GM23338 (cell line): ENCODE results near the gene DEXI. TPM values are rescaled to one million over a fixed set of nuclear protein-coding genes. Genes with fewer than 3 reads are reported as not detected.

Experiments
- ATAC-seq: fragments of 200-7000 bp; cut with Tn5 transposase; 3 replicates; pipeline ENCODE4 v1.9.1; 2020
- DNase-seq: peaks from one replicate; pipeline ENCODE4 v3.0.0-alpha.2; 2015; ENCODE audit warnings: low spot score
- H2AFZ ChIP-seq: fragments of 200-600 bp; sonication (generic); 2 replicates; pipeline ENCODE4 v1.8.0; 2016; ENCODE audit warnings: antibody characterized with exemption, mild to moderate bottlenecking, moderate library complexity
- H3F3A ChIP-seq: fragments of 200-600 bp; sonication (generic); replicated peaks from 2 replicates; pipeline ENCODE4 v1.8.0; 2017; ENCODE audit warnings: antibody characterized with exemption, mixed run types, low read depth
- H3K27ac ChIP-seq: fragments of 200-600 bp; sonication (generic); 2 replicates; pipeline ENCODE4 v1.6.1; 2016; ENCODE audit warnings: low read depth
- H3K27me3 ChIP-seq: fragments of 200-600 bp; sonication (generic); 2 replicates; pipeline ENCODE4 v1.8.0; 2016; ENCODE audit warnings: mild to moderate bottlenecking, mixed run types, moderate library complexity; ENCODE audit not compliant: insufficient read depth
- H3K36me3 ChIP-seq: fragments of 200-600 bp; sonication (generic); 2 replicates; pipeline ENCODE4 v1.8.0; 2016; ENCODE audit warnings: mild to moderate bottlenecking; ENCODE audit not compliant: insufficient read depth
- H3K4me1 ChIP-seq: fragments of 200-600 bp; sonication (generic); 2 replicates; pipeline ENCODE4 v1.8.0; 2016; ENCODE audit warnings: mild to moderate bottlenecking, moderate library complexity; ENCODE audit not compliant: insufficient read depth
- H3K4me2 ChIP-seq: fragments of 200-600 bp; sonication (generic); 2 replicates; pipeline ENCODE4 v1.7.1; 2017; ENCODE audit warnings: mixed run types
- H3K4me3 ChIP-seq: fragments of 200-600 bp; sonication (generic); 2 replicates; pipeline ENCODE4 v1.6.1; 2016; ENCODE audit warnings: mixed run types
- H3K79me2 ChIP-seq: fragments of 200-600 bp; sonication (generic); replicated peaks from 2 replicates; pipeline ENCODE4 v1.8.0; 2017; ENCODE audit warnings: mild to moderate bottlenecking; ENCODE audit not compliant: insufficient read depth
- H3K9me2 ChIP-seq: fragments of 200-600 bp; sonication (generic); 2 replicates; pipeline ENCODE4 v1.8.0; 2017; ENCODE audit not compliant: insufficient read depth
- H4K20me1 ChIP-seq: fragments of 200-600 bp; sonication (generic); replicated peaks from 2 replicates; pipeline ENCODE4 v1.8.0; 2017; ENCODE audit warnings: mild to moderate bottlenecking; ENCODE audit not compliant: insufficient read depth
- H3K27ac Mint-ChIP-seq: 2 replicates; pipeline ENCODE4 v1.8.0; 2020; ENCODE audit warnings: inconsistent platforms, mild to moderate bottlenecking, moderate library complexity, mixed read lengths
- H3K27me3 Mint-ChIP-seq: 3 replicates; pipeline ENCODE4 v1.8.0; 2022; ENCODE audit warnings: low read depth, mild to moderate bottlenecking, moderate library complexity, mixed read lengths, inconsistent platforms; ENCODE audit not compliant: insufficient read depth, poor library complexity
- H3K36me3 Mint-ChIP-seq: 3 replicates; pipeline ENCODE4 v1.8.0; 2021; ENCODE audit warnings: low read depth, mild to moderate bottlenecking, inconsistent platforms, moderate library complexity, mixed read lengths
- H3K4me1 Mint-ChIP-seq: 3 replicates; pipeline ENCODE4 v1.8.0; 2020; ENCODE audit warnings: mild to moderate bottlenecking, inconsistent platforms, mixed read lengths
- H3K4me3 Mint-ChIP-seq: 3 replicates; pipeline ENCODE4 v1.8.0; 2021; ENCODE audit warnings: moderate library complexity, mild to moderate bottlenecking, inconsistent platforms, mixed read lengths
- H3K9me3 Mint-ChIP-seq: 3 replicates; pipeline ENCODE4 v1.8.0; 2020; ENCODE audit warnings: moderate library complexity, mild to moderate bottlenecking, inconsistent platforms, mixed read lengths
- CREB1 ChIP-seq: fragments of 250-450 bp; sonication (Bioruptor Pico); IDR thresholded peaks from 2 replicates; pipeline ENCODE4 v1.5.0; 2020; ENCODE audit warnings: low read depth, mild to moderate bottlenecking, moderate library complexity
- CTCF ChIP-seq, 2 experiments: fragments of 200-600 bp in 1 of 2; sonication (generic) in 1 of 2; conservative IDR thresholded peaks; 2 replicates each; pipeline versions ENCODE4 v1.5.1 to v1.6.1; 2016 to 2017; ENCODE audit warnings: antibody characterized with exemption in 2 of 2, low read depth in 2 of 2, mild to moderate bottlenecking in 2 of 2, moderate library complexity in 1 of 2
- ETS1 ChIP-seq: IDR thresholded peaks from 2 replicates; pipeline ENCODE4 v1.6.1; 2016; ENCODE audit warnings: antibody characterized with exemption
- EZH2 ChIP-seq: fragments of 200-600 bp; sonication (generic); IDR thresholded peaks from one replicate; pipeline ENCODE4 v1.8.0; 2017; ENCODE audit warnings: antibody characterized with exemption, mild to moderate bottlenecking, low read depth; ENCODE audit not compliant: unreplicated experiment
- EZH2phosphoT487 ChIP-seq: fragments of 200-600 bp; sonication (generic); IDR thresholded peaks from one replicate; pipeline ENCODE4 v1.8.1; 2018; ENCODE audit warnings: antibody characterized with exemption; ENCODE audit not compliant: unreplicated experiment
- JUNB ChIP-seq: IDR thresholded peaks from one replicate; pipeline ENCODE4 v1.6.1; 2016; ENCODE audit warnings: antibody characterized with exemption; ENCODE audit not compliant: unreplicated experiment
- NANOG ChIP-seq: IDR thresholded peaks from 2 replicates; pipeline ENCODE4 v1.6.1; 2016; ENCODE audit warnings: antibody characterized with exemption, borderline replicate concordance
- POLR2AphosphoS5 ChIP-seq: IDR thresholded peaks from 2 replicates; pipeline ENCODE4 v1.6.1; 2016; ENCODE audit warnings: antibody characterized with exemption, low read depth
- STAT1 ChIP-seq: IDR thresholded peaks from one replicate; pipeline ENCODE4 v1.6.1; 2016; ENCODE audit warnings: antibody characterized with exemption; ENCODE audit not compliant: unreplicated experiment
- ZNF114 ChIP-seq: fragments of 250-450 bp; sonication (Bioruptor Pico); IDR thresholded peaks from 2 replicates; pipeline ENCODE4 v1.5.0; 2020; ENCODE audit warnings: mild to moderate bottlenecking, moderate library complexity
- ZNF331 ChIP-seq: fragments of 250-450 bp; sonication (Bioruptor Pico); IDR thresholded peaks from 2 replicates; pipeline ENCODE4 v1.5.0; 2020; ENCODE audit warnings: low read depth, mild to moderate bottlenecking, moderate library complexity
- polyA plus RNA-seq: library from polyadenylated mRNA; unstranded; fragments of >200 nt; fragmentation: Nextera tagmentation; extraction: Ambion mirVana; gene quantifications from 2 replicates; pipeline ENCODE4 v1.2.1, GENCODE V29; 2016
- total RNA-seq: library from RNA; depleted of rRNA; stranded (reverse); fragments of >200 nt; shearing (Covaris generic); gene quantifications from 2 replicates; pipeline ENCODE4 v1.2.3, GENCODE V29; 2014
- TF ChIP-seq, protein P1 (sequence below): fragments of 250-450 bp; sonication (Bioruptor Pico); IDR thresholded peaks from 2 replicates; pipeline ENCODE4 v1.5.0; 2020; ENCODE audit warnings: mild to moderate bottlenecking, moderate library complexity
- TF ChIP-seq, protein P2 (sequence below): IDR thresholded peaks from one replicate; pipeline ENCODE4 v1.6.1; 2018; ENCODE audit warnings: antibody characterized with exemption; ENCODE audit not compliant: unreplicated experiment

The DEXI gene
- total and polyA plus RNA-seq, 2 experiments from 2014 or later = 26.5 to 58.2 TPM

- no peak for ATAC-seq
- TF ChIP-seq NANOG = no peak
- TF ChIP-seq, protein P1, sequence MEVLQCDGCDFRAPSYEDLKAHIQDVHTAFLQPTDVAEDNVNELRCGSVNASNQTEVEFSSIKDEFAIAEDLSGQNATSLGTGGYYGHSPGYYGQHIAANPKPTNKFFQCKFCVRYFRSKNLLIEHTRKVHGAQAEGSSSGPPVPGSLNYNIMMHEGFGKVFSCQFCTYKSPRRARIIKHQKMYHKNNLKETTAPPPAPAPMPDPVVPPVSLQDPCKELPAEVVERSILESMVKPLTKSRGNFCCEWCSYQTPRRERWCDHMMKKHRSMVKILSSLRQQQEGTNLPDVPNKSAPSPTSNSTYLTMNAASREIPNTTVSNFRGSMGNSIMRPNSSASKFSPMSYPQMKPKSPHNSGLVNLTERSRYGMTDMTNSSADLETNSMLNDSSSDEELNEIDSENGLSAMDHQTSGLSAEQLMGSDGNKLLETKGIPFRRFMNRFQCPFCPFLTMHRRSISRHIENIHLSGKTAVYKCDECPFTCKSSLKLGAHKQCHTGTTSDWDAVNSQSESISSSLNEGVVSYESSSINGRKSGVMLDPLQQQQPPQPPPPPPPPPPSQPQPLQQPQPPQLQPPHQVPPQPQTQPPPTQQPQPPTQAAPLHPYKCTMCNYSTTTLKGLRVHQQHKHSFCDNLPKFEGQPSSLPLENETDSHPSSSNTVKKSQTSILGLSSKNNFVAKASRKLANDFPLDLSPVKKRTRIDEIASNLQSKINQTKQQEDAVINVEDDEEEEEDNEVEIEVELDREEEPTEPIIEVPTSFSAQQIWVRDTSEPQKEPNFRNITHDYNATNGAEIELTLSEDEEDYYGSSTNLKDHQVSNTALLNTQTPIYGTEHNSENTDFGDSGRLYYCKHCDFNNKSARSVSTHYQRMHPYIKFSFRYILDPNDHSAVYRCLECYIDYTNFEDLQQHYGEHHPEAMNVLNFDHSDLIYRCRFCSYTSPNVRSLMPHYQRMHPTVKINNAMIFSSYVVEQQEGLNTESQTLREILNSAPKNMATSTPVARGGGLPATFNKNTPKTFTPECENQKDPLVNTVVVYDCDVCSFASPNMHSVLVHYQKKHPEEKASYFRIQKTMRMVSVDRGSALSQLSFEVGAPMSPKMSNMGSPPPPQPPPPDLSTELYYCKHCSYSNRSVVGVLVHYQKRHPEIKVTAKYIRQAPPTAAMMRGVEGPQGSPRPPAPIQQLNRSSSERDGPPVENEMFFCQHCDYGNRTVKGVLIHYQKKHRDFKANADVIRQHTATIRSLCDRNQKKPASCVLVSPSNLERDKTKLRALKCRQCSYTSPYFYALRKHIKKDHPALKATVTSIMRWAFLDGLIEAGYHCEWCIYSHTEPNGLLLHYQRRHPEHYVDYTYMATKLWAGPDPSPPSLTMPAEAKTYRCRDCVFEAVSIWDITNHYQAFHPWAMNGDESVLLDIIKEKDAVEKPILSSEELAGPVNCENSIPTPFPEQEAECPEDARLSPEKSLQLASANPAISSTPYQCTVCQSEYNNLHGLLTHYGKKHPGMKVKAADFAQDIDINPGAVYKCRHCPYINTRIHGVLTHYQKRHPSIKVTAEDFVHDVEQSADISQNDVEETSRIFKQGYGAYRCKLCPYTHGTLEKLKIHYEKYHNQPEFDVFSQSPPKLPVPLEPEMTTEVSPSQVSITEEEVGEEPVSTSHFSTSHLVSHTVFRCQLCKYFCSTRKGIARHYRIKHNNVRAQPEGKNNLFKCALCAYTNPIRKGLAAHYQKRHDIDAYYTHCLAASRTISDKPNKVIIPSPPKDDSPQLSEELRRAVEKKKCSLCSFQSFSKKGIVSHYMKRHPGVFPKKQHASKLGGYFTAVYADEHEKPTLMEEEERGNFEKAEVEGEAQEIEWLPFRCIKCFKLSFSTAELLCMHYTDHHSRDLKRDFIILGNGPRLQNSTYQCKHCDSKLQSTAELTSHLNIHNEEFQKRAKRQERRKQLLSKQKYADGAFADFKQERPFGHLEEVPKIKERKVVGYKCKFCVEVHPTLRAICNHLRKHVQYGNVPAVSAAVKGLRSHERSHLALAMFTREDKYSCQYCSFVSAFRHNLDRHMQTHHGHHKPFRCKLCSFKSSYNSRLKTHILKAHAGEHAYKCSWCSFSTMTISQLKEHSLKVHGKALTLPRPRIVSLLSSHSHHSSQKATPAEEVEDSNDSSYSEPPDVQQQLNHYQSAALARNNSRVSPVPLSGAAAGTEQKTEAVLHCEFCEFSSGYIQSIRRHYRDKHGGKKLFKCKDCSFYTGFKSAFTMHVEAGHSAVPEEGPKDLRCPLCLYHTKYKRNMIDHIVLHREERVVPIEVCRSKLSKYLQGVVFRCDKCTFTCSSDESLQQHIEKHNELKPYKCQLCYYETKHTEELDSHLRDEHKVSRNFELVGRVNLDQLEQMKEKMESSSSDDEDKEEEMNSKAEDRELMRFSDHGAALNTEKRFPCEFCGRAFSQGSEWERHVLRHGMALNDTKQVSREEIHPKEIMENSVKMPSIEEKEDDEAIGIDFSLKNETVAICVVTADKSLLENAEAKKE (CRISPR knock-in tag) = no peak
- TF ChIP-seq STAT1 = no peak
- TF ChIP-seq CTCF (conservative IDR thresholded peaks at IDR 0.05; ENCODE audit: low read depth in 2 of 2) = no peak
- TF ChIP-seq CREB1 (CRISPR knock-in tag) = no peak
- TF ChIP-seq, protein P2, sequence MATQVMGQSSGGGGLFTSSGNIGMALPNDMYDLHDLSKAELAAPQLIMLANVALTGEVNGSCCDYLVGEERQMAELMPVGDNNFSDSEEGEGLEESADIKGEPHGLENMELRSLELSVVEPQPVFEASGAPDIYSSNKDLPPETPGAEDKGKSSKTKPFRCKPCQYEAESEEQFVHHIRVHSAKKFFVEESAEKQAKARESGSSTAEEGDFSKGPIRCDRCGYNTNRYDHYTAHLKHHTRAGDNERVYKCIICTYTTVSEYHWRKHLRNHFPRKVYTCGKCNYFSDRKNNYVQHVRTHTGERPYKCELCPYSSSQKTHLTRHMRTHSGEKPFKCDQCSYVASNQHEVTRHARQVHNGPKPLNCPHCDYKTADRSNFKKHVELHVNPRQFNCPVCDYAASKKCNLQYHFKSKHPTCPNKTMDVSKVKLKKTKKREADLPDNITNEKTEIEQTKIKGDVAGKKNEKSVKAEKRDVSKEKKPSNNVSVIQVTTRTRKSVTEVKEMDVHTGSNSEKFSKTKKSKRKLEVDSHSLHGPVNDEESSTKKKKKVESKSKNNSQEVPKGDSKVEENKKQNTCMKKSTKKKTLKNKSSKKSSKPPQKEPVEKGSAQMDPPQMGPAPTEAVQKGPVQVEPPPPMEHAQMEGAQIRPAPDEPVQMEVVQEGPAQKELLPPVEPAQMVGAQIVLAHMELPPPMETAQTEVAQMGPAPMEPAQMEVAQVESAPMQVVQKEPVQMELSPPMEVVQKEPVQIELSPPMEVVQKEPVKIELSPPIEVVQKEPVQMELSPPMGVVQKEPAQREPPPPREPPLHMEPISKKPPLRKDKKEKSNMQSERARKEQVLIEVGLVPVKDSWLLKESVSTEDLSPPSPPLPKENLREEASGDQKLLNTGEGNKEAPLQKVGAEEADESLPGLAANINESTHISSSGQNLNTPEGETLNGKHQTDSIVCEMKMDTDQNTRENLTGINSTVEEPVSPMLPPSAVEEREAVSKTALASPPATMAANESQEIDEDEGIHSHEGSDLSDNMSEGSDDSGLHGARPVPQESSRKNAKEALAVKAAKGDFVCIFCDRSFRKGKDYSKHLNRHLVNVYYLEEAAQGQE = no peak
- TF ChIP-seq ZNF114 (CRISPR knock-in tag) = no peak
- no peak for TF ChIP-seq ETS1
- TF ChIP-seq EZH2 = no peak
- TF ChIP-seq EZH2phosphoT487 = no peak
- TF ChIP-seq POLR2AphosphoS5 = no peak
- TF ChIP-seq JUNB = no peak
- no peak for TF ChIP-seq ZNF331 (CRISPR knock-in tag)
- Mint-ChIP-seq H3K36me3 (no peaks in the 10 kb centered on the region; the same call in 2 of the 3 replicates), H3K4me3 (no peak overlapping the region), H3K4me1 (peaks cover 24% of the 10 kb centered on the region), H3K27ac (no peak overlapping the region), H3K27me3 (peaks cover 5% of the 10 kb centered on the region), H3K9me3 (no peaks in the 10 kb centered on the region)
- Histone ChIP-seq H3K4me1 (peaks cover 16% of the 10 kb centered on the region; the same call in 1 of the 2 replicates), H3K4me3 (no peak overlapping the region), H4K20me1 (peaks cover 55% of the 10 kb centered on the region), H3K9me2 (no peaks in the 10 kb centered on the region), H3K27ac (no peak overlapping the region), H3K27me3 (0 out of 2 replicates have a peak, but pooled peaks cover 5% of the 10 kb centered on the region), H2AFZ (no peak overlapping the region), H3K79me2 (peaks cover 47% of the 10 kb centered on the region), H3K36me3 (no peaks in the 10 kb centered on the region; the same call in 1 of the 2 replicates), H3F3A (no peaks in the 10 kb centered on the region), H3K4me2 (no peak overlapping the region)
- no peak for DNase-seq
Measured at GRCh38 chr16:10938321-10938720, 3.9 kb downstream of the DEXI start.
